Measurements from ENCODE around the gene PWP2. TPM values are rescaled to one million over a fixed set of nuclear protein-coding genes. Genes with fewer than 3 reads are reported as not detected.
"Not testable (repeated sequence)": the region's sequence is repeated elsewhere in the genome, so short reads cannot be mapped to it uniquely, and the experiment has no call there.

PWP2 gene
- 7.4 TPM for total RNA-seq
- long read RNA-seq, transcript PWP2-201 (21 exons, 3,297 nt), result major isoform, 35 of 47 reads
- long read RNA-seq, partial matches to known transcripts, result 10 of 47 reads
- long read RNA-seq, other reads (novel, unspliced or antisense), result 2 of 47 reads

DNA sequence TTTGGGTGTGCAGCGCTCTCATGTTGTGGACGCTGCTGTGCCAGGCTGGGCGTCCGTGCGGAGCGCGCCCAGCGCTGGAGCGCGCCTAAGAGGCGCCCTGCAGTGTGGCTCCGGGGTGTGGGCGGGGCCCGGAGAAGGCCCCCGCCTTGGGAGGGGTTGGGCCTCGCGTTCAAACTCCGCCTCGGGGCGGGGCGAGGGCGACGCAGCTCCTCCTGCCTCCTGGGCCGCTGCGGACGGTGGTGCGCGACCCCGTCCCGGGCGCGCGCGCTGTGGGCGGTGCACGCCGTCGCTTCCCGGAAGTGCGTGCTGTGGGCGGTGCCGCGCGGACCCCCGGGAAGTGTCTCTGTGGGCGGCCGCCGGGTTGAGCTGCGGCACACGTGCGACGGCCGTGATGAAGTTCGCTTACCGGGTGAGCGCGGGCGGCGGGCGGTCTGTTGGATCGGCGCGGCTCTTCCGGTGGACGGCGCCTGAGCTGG, at the start of gene PWP2:
Gene PWP2, plus strand, starts transcription at position 374 of the 476 bp plus-strand sequence. Its CDS starts 18 bp downstream, at position 392.
- Histone ChIP-seq H3K27ac (replicated peaks) (peak within 1 kb of the TSS; percentile 55), H3K4me3 (peak within 1 kb of the TSS; percentile 61)
- intact Hi-C loops (cut with micrococcal nuclease); H3K9me3 ChIP-seq (replicated peaks); H3K27me3 ChIP-seq (ENCODE audit: low read depth); H3K36me3 ChIP-seq; H3K4me1 ChIP-seq; DNase-seq: not testable (repeated sequence)

GRCh38 chr21:44057960-44058651, 49.1 kb upstream of the PWP2 start:
- Histone ChIP-seq H3K4me3 (no peak overlapping the region), H3K27me3 (ENCODE audit: low read depth) (no peaks in the 10 kb centered on the region), H3K4me1 (peaks cover 5% of the 10 kb centered on the region), H3K27ac (replicated peaks) (no peak overlapping the region), H3K36me3 (peaks cover 55% of the 10 kb centered on the region), H3K9me3 (replicated peaks) (no peaks in the 10 kb centered on the region)
- no peak for TF ChIP-seq CTCF (IDR thresholded peaks at IDR 0.05; ENCODE audit: borderline replicate concordance)
- intact Hi-C loops (cut with micrococcal nuclease), result no loop called here
- DNase-seq, result no peak

GRCh38 chr21:44058652-44058964, 48.6 kb upstream of the PWP2 start:
- H3K4me3 ChIP-seq, result no peak overlapping the region
- H3K27me3 ChIP-seq (ENCODE audit: low read depth), result no peaks in the 10 kb centered on the region
- TF ChIP-seq CTCF (IDR thresholded peaks at IDR 0.05; ENCODE audit: borderline replicate concordance), result no peak
- peaks cover 5% of the 10 kb centered on the region for H3K4me1 ChIP-seq
- no peak overlapping the region for H3K27ac ChIP-seq (replicated peaks)
- DNase-seq, result no peak
- peaks cover 55% of the 10 kb centered on the region for H3K36me3 ChIP-seq
- intact Hi-C loops (cut with micrococcal nuclease), result no loop called here
- H3K9me3 ChIP-seq (replicated peaks), result no peaks in the 10 kb centered on the region

- H3K4me1 ChIP-seq, result peaks cover 5% of the 10 kb centered on the region
- intact Hi-C loops (cut with micrococcal nuclease), result no loop called here
- TF ChIP-seq CTCF (IDR thresholded peaks at IDR 0.05; ENCODE audit: borderline replicate concordance), result no peak
- no peak for DNase-seq
- no peak overlapping the region for H3K27ac ChIP-seq (replicated peaks)
- no peaks in the 10 kb centered on the region for H3K9me3 ChIP-seq (replicated peaks)
- no peak overlapping the region for H3K4me3 ChIP-seq
- no peaks in the 10 kb centered on the region for H3K27me3 ChIP-seq (ENCODE audit: low read depth)
- peaks cover 58% of the 10 kb centered on the region for H3K36me3 ChIP-seq
These were observed 48.2 kb upstream of the PWP2 start for GRCh38 chr21:44058981-44059380.

DNA sequence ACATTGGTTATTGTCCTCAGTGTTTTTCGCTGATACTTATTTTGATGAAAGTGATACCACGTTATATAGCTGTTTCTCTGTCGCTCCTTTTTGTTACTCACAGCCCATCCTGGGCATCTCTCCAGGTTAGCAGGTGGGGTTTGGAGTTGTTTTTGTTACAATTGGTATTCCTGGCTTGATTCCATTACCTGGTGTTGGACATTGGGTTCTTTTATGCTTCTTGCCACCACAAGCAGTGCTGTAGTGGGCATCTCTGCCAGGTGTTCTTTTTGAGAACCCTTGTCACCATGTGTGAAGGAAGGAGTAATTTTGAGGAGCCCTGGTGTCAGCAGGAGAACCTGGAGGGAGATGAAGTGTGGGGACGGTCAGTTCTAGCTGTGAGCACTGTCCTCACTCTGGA, 47.5 kb upstream of the PWP2 start:
- H3K4me1 ChIP-seq, result peaks cover 1% of the 10 kb centered on the region
- no peak for DNase-seq
- peaks cover 64% of the 10 kb centered on the region for H3K36me3 ChIP-seq
- H3K4me3 ChIP-seq, result no peak overlapping the region
- no peaks in the 10 kb centered on the region for H3K9me3 ChIP-seq (replicated peaks)
- intact Hi-C loops (cut with micrococcal nuclease), result no loop called here
- H3K27me3 ChIP-seq (ENCODE audit: low read depth), result no peaks in the 10 kb centered on the region
- no peak for TF ChIP-seq CTCF (IDR thresholded peaks at IDR 0.05; ENCODE audit: borderline replicate concordance)
- H3K27ac ChIP-seq (replicated peaks), result no peak overlapping the region

GRCh38 chr21:44062380-44062779, 44.8 kb upstream of the PWP2 start:
- H3K4me1 ChIP-seq, result peaks cover 1% of the 10 kb centered on the region
- peaks cover 67% of the 10 kb centered on the region for H3K36me3 ChIP-seq
- no peak overlapping the region for H3K4me3 ChIP-seq
- TF ChIP-seq CTCF (IDR thresholded peaks at IDR 0.05; ENCODE audit: borderline replicate concordance), result no peak
- no peaks in the 10 kb centered on the region for H3K27me3 ChIP-seq (ENCODE audit: low read depth)
- no peak overlapping the region for H3K27ac ChIP-seq (replicated peaks)
- no peak for DNase-seq
- no peaks in the 10 kb centered on the region for H3K9me3 ChIP-seq (replicated peaks)
- intact Hi-C loops (cut with micrococcal nuclease), result no loop called here

Measured in left ventricle myocardium inferior (tissue), 1 donor.